ENCODE data around the gene TMEM232. TPM values are rescaled to one million over a fixed set of nuclear protein-coding genes. Genes with fewer than 3 reads are reported as not detected.
"Not testable (repeated sequence)": the region's sequence is repeated elsewhere in the genome, so short reads cannot be mapped to it uniquely, and the experiment has no call there.

The TMEM232 gene
- 1 to 10 TPM; 3.1 to 3.7 TPM for total RNA-seq
- long read RNA-seq: 0 reads

GRCh38 chr5:110726249-110727024 is at the start of gene TMEM232:
TSS of gene TMEM232 (minus strand) at chr5:110726671. CDS start at chr5:110667352, 59,319 bp downstream.
- intact Hi-C loops (cut with DNase I, micrococcal nuclease): no loop called here
- DNase-seq: peak; percentile 78 to 83
- ATAC-seq: peak; percentile 100

DNA sequence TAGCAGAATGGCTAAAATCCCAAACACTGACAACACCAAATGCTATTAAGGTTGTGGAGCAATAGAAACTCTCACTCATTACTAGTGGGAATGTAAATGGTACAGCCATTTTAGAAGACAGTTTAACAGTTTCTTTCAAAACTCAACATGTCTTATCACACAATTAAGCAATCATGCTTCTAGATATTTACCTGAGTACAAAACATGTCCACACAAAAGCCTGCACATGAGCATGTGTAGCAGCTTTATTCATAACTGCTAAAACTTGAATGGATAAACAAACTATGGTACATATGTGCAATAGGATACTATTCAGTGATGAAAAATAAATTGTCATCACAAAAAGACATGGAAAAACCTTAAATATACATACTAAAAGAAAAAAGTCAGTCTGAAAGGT is 43.8 kb upstream of the TMEM232 start:
- ATAC-seq: no peak
- intact Hi-C loops (cut with DNase I, micrococcal nuclease): no loop called here
- DNase-seq: no peak

DNA sequence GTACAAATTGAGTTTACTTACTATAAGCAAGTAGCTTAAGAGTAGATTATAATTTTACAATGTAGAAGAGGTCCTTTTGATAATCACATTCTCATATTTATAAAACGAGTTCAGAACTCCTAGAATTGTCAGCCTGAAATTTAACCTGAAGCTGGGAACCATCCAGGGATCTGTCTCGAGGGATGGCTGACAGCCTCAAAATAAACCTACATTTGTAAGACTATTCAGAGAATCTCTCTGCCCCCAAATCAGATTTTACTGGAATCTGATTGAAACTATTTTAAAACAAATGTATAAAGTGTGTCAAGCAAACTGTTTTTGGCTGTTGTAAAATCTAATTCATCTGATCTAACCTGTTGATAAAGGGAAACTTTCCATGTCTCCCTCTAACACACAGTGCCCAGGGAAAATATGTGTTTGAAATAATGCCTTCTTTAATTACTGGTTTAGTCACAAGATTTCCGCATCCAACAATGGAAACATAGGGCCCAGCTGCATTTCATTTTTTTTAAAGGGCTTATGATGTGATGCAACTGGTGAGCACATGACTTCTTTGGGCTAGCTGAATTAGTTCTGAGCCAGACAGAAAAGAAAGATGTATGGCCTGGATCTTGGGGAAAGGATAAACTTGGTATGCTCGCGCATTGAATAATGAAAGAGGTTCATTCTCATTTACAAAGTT is 42.7 kb upstream of the TMEM232 start:
- intact Hi-C loops (cut with DNase I, micrococcal nuclease): no loop called here
- ATAC-seq: no peak
- DNase-seq: no peak

- DNase-seq (no peak), ATAC-seq (no peak)
- intact Hi-C loops (cut with DNase I, micrococcal nuclease): no loop called here
Observed at GRCh38 chr5:110768138-110768860, 41.8 kb upstream of the TMEM232 start.

DNA sequence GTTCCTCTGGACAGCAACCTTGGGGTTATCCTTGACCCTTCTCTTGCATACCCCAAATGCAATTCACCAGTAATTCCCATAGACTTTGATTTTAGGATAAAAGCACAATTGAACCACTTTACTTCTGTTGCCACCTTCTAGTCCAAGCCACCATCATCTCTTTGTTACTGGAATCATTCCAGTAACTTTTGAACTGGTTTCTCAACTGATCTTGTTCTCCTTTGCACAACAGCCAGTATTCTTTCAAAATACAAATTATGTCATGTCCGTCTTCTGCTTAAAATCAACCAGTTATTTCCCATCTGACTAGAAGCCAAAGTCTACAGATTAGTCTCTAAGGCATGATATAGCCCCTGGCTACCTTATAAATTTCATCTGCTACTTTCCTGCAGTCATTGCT is 33.7 kb upstream of the TMEM232 start:
- DNase-seq (no peak), ATAC-seq (no peak)
- intact Hi-C loops (cut with DNase I, micrococcal nuclease): no loop called here

GRCh38 chr5:110757118-110757729 is 30.8 kb upstream of the TMEM232 start:
- DNase-seq (no peak), ATAC-seq (peak; percentile 26)
- intact Hi-C loops (cut with DNase I, micrococcal nuclease): loop anchor here in 1 of 2 donors (5.0 kb wide), 1 partner anchor 335 kb away; the partner anchor contains the start of gene WDR36

DNA sequence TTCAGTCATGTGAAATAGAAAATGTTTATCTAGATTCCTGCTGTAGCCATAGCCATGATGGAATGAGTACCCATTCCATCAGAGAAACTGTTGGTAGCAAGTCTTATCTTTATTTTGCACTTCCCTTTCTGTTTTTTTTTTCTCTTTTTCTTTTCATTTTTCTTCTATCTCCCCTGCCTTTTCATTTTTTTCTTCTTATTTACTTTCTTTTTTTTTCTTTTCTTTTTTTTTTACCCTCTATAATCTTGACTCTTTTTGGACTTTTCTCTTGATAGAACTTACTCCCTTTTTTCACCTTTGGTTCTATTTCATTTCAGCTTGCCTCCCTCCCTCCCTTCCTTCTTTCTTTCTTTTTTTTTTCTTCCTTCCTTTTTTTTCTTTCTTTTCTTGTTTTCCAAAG is 27.7 kb upstream of the TMEM232 start:
- intact Hi-C loops (cut with DNase I, micrococcal nuclease): no loop called here
- DNase-seq (no peak), ATAC-seq (no peak)

DNA sequence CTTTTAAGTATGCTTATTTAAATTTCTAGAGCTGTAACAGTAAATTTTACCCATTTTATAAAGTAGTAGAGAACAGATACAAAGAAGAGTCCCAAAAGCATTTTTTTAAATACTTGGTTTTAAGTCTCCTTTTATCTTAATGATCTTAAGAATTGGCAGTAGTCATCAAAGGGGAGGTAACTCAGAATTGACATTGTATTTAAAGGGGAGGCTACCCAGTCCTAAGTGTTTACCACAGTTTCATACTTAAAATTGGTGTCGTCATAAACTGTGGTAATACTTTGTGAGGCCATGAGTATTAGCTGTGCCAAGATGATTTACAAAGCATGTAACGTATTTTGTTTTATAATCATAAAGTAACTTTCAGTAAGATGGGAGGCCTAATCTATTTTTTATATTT is 27.1 kb upstream of the TMEM232 start:
- no peak for ATAC-seq
- intact Hi-C loops (cut with DNase I, micrococcal nuclease): no loop called here
- no peak for DNase-seq

GRCh38 chr5:110752953-110753352 is 26.5 kb upstream of the TMEM232 start:
- ATAC-seq (no peak), DNase-seq (no peak)
- intact Hi-C loops (cut with DNase I, micrococcal nuclease): no loop called here

DNA sequence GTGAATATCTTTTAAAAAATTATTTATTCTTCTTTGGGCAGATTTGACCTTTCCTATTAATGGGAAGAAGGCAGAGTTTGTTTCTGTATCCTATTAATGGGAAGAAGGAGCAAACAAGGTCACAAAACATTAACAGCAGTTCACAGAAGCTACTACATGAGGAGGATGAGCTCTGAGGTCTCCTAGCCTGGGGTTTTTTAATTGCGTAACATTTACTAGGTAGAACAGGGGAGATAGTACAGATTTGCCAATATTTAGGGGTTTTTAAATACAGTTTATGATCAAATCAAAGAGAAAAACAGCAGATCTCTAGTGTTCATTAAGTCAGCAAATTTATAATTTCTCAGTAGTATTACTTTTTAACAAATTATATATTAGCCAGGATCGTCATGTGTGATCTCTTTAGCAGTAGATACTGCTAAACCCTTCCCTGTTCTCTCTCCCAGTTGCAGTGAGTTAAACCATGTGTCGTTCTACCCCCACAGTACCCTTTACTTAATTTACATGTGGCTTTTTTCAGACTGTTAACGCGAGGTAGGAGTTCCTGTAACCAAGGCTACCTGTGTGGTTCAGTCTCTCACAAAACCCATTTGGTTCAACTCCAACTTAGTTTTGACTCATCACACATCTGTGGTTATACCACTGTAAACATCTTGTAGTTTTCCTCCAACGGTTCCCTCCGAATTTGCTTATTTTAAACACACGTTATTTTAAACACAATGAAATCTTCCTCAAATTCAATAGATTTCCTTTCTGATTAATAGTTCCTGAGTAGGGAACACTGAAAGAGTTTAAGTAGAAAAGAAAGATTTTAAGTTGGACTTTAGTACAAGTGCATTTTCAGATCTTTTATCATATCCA is 25.7 kb upstream of the TMEM232 start:
- ATAC-seq: peak; percentile 19
- intact Hi-C loops (cut with DNase I, micrococcal nuclease): no loop called here
- DNase-seq: no peak

GRCh38 chr5:110738812-110739651 is 12.6 kb upstream of the TMEM232 start, which contains the start of gene SLC25A46:
TSS of gene SLC25A46 (plus strand) at chr5:110739007. CDS start at chr5:110739120, 113 bp downstream.
- ATAC-seq (peak; percentile 90), DNase-seq (peak; percentile 89 to 92)
- intact Hi-C loops (cut with DNase I, micrococcal nuclease): no loop called here

- intact Hi-C loops (cut with DNase I, micrococcal nuclease): no loop called here
- peak; percentile 63 for ATAC-seq
- peak in 1 of 2 donors; percentile 27 for DNase-seq
Observed at GRCh38 chr5:110738503-110738811, 12.0 kb upstream of the TMEM232 start.

DNA sequence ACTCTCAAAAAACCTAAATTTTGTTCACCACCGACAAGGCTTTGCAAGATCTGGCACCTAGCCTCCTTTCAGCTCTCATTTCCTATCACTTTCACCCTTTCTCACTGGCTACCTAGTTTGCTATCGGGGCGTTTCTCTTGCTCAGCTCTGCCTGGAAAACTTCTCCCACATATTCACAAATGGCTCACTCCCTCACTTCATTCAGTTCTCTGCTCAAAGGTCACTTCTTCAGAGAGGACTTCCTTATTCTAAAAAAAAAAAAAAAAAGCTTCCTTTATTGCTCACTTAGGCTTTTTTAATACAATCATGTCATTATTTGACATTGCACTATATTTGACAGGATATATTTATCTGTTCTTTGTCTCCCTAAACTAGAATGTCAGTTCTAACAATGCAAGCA is 10.3 kb upstream of the TMEM232 start:
- peak in 1 of 2 donors; percentile 5 for DNase-seq
- peak; percentile 71 for ATAC-seq
- intact Hi-C loops (cut with DNase I, micrococcal nuclease): no loop called here

DNA sequence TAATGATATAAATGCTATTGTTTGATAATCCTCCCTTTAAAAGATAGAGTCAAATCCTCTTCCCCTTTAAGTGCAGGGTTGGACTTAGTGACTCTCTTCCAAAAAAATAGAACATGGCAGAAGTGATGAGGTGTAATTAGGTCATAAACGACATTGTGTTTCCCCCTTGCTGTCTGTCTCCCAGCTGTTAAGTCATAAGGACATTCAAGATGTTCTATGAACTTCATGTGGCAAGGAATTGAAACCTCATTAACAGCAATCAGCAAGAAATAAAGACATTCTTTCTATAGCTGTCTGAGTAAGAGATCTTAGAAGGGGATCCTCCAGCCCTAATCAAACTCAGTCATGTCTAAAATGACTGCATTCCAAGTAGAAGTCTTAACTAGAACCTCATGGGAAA is 9.1 kb upstream of the TMEM232 start:
- ATAC-seq: no peak
- DNase-seq: no peak
- intact Hi-C loops (cut with DNase I, micrococcal nuclease): no loop called here

- DNase-seq: no peak
- ATAC-seq: no peak
- intact Hi-C loops (cut with DNase I, micrococcal nuclease): no loop called here
Observed at GRCh38 chr5:110734101-110734500, 7.6 kb upstream of the TMEM232 start.

DNA sequence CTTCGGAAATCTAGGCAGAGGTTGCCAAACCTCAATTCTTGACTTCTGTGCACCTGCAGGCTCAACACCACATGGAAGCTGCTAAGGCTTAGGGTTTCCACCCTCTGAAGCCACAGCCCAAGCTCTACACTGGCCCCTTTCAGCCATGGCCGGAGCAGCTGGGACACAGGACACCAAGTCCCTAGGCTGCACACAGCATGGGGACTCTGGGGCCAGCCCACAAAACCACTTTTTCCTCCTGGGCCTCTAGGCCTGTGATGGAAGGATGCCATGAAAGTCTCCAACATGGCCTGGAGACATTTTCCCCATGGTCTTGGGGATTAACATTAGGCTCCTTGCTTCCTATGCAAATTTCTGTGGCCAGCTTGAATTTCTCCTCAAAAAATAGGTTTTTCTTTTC is 5.0 kb upstream of the TMEM232 start:
- ATAC-seq; intact Hi-C loops (cut with DNase I, micrococcal nuclease); DNase-seq: not testable (repeated sequence)

DNA sequence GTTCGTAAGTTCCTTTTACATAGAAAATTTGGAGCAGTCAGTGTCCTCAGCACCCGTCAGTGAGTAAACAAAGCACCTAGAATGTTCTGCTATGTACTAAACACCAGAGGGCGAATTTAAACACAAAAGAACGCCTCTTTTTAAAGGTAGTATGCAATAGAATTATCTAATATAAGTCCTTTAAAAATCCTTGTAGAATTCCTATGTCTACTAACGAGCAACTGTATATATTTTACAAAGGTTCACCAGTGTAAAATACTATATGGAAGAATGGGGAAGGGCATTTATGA is 499 bp upstream of the TMEM232 start:
- DNase-seq (no peak), ATAC-seq (peak; percentile 77)
- intact Hi-C loops (cut with DNase I, micrococcal nuclease): no loop called here

DNA sequence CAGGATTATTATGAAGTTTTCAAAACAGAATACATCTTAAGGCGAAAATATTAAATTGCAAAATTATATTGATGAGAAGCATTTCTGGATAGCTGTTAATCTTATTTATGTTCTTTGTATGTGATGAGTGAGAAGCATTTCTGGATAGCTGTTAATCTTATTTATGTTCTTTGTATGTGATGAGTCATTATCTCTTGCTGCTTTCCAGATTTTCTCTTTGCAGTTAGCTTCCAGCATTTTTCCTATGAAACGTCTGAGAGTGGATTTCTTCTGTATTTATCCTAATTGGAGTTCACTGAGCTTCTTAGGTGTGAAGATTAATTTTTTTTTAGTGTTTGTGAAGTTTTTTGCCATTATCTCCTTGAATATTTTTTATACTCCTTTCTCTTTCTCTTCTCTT is 8.2 kb downstream of the TMEM232 start:
- no peak for ATAC-seq
- intact Hi-C loops (cut with DNase I, micrococcal nuclease): no loop called here
- no peak for DNase-seq
